ENCODE data around the gene SMLR1.
A peak's percentile ranks its signal among the peaks of the same experiment; 100 is the strongest.

SMLR1 gene

GRCh38 chr6:130781557-130781956 is 45.6 kb upstream of the SMLR1 start:
- H3K4me2 ChIP-seq (ENCODE audit: low read length): no peak overlapping the region
- no peak overlapping the region for H3K27ac ChIP-seq (ENCODE audit: low read length)
- no peaks in the 10 kb centered on the region for H3K4me1 ChIP-seq (ENCODE audit: low read length)
- H3K79me2 ChIP-seq (ENCODE audit: low read length): no peaks in the 10 kb centered on the region
- H3K36me3 ChIP-seq (replicated peaks; ENCODE audit: low read depth, low read length): no peaks in the 10 kb centered on the region
- H3K4me3 ChIP-seq (ENCODE audit: low read length): no peak overlapping the region
- no peaks in the 10 kb centered on the region for H3K9me3 ChIP-seq (ENCODE audit: insufficient read depth, low read length)
- no peaks in the 10 kb centered on the region for H4K20me1 ChIP-seq (ENCODE audit: insufficient read depth, low read length)
- H2AFZ ChIP-seq (ENCODE audit: low read depth, low read length): no peak overlapping the region
- TF ChIP-seq EZH2phosphoT487 (IDR thresholded peaks at IDR 0.05; ENCODE audit: low read depth): no peak
- no peak for TF ChIP-seq CTCF (IDR thresholded peaks at IDR 0.05; ENCODE audit: low read depth, low read length)
- no peak overlapping the region for H3K9ac ChIP-seq (ENCODE audit: low read length)
- H3K27me3 ChIP-seq (ENCODE audit: low read depth, low read length): no peaks in the 10 kb centered on the region

GRCh38 chr6:130783416-130784107 is 43.6 kb upstream of the SMLR1 start:
- Histone ChIP-seq H3K4me3 (ENCODE audit: low read length) (no peak overlapping the region), H3K36me3 (replicated peaks; ENCODE audit: low read depth, low read length) (no peaks in the 10 kb centered on the region), H3K4me2 (ENCODE audit: low read length) (no peak overlapping the region), H3K27ac (ENCODE audit: low read length) (no peak overlapping the region), H4K20me1 (ENCODE audit: insufficient read depth, low read length) (no peaks in the 10 kb centered on the region), H3K9me3 (ENCODE audit: insufficient read depth, low read length) (no peaks in the 10 kb centered on the region), H3K27me3 (ENCODE audit: low read depth, low read length) (no peaks in the 10 kb centered on the region), H3K4me1 (ENCODE audit: low read length) (peaks cover 12% of the 10 kb centered on the region), H2AFZ (ENCODE audit: low read depth, low read length) (no peak overlapping the region), H3K9ac (ENCODE audit: low read length) (no peak overlapping the region), H3K79me2 (ENCODE audit: low read length) (no peaks in the 10 kb centered on the region)
- no peak for TF ChIP-seq CTCF (IDR thresholded peaks at IDR 0.05; ENCODE audit: low read depth, low read length)
- TF ChIP-seq EZH2phosphoT487 (IDR thresholded peaks at IDR 0.05; ENCODE audit: low read depth): no peak

- Histone ChIP-seq H3K27me3 (ENCODE audit: low read depth, low read length) (no peaks in the 10 kb centered on the region), H3K36me3 (replicated peaks; ENCODE audit: low read depth, low read length) (no peaks in the 10 kb centered on the region), H2AFZ (ENCODE audit: low read depth, low read length) (no peak overlapping the region), H3K4me2 (ENCODE audit: low read length) (no peak overlapping the region), H3K9me3 (ENCODE audit: insufficient read depth, low read length) (no peaks in the 10 kb centered on the region), H4K20me1 (ENCODE audit: insufficient read depth, low read length) (no peaks in the 10 kb centered on the region), H3K27ac (ENCODE audit: low read length) (no peak overlapping the region), H3K9ac (ENCODE audit: low read length) (no peak overlapping the region), H3K4me3 (ENCODE audit: low read length) (no peak overlapping the region), H3K79me2 (ENCODE audit: low read length) (no peaks in the 10 kb centered on the region), H3K4me1 (ENCODE audit: low read length) (peaks cover 14% of the 10 kb centered on the region)
- no peak for TF ChIP-seq CTCF (IDR thresholded peaks at IDR 0.05; ENCODE audit: low read depth, low read length)
- TF ChIP-seq EZH2phosphoT487 (IDR thresholded peaks at IDR 0.05; ENCODE audit: low read depth): no peak
These were observed 39.3 kb upstream of the SMLR1 start for GRCh38 chr6:130787726-130788500.

- Histone ChIP-seq H4K20me1 (ENCODE audit: insufficient read depth, low read length) (no peaks in the 10 kb centered on the region), H3K79me2 (ENCODE audit: low read length) (no peaks in the 10 kb centered on the region), H3K36me3 (replicated peaks; ENCODE audit: low read depth, low read length) (no peaks in the 10 kb centered on the region), H3K4me2 (ENCODE audit: low read length) (no peak overlapping the region), H3K27me3 (ENCODE audit: low read depth, low read length) (no peaks in the 10 kb centered on the region), H3K9me3 (ENCODE audit: insufficient read depth, low read length) (no peaks in the 10 kb centered on the region), H3K27ac (ENCODE audit: low read length) (no peak overlapping the region), H2AFZ (ENCODE audit: low read depth, low read length) (no peak overlapping the region), H3K4me3 (ENCODE audit: low read length) (no peak overlapping the region), H3K4me1 (ENCODE audit: low read length) (peaks cover 14% of the 10 kb centered on the region), H3K9ac (ENCODE audit: low read length) (no peak overlapping the region)
- TF ChIP-seq EZH2phosphoT487 (IDR thresholded peaks at IDR 0.05; ENCODE audit: low read depth): no peak
- peak; percentile 13; the same call in 1 of the 2 replicates for TF ChIP-seq CTCF (IDR thresholded peaks at IDR 0.05; ENCODE audit: low read depth, low read length)
These were observed 38.3 kb upstream of the SMLR1 start for GRCh38 chr6:130788954-130789353.

Data from OCI-LY3 (cell line).